ENCODE results near the gene ABCF1.

The ABCF1 gene

GRCh38 chr6:30626484-30627366, 55.5 kb downstream of the ABCF1 start, which contains the start of gene ATAT1:
TSS of gene ATAT1 (plus strand) at chr6:30626874.
- peak; percentile 88 to 93 (median 88) for DNase-seq

- peak in 1 of 3 donors; percentile 13 for DNase-seq
These were observed 64.6 kb downstream of the ABCF1 start for GRCh38 chr6:30635834-30636233.

GRCh38 chr6:30640481-30640880, 69.2 kb downstream of the ABCF1 start:
- DNase-seq, result peak in 1 of 3 donors; percentile 24

GRCh38 chr6:30641048-30641447, 69.8 kb downstream of the ABCF1 start:
- DNase-seq, result no peak

All from suppressor macrophage treated with lipopolysaccharide for 1 hour (primary cell).